GM18520 (cell line): ENCODE data around the gene STARD13.

Experiments
- ATAC-seq: cut with Tn5 transposase; IDR thresholded peaks from one replicate; pipeline ENCODE4 v1.9.1; 2021; ENCODE audit not compliant: unreplicated experiment

The STARD13 gene

GRCh38 chr13:33101835-33102234, 183.7 kb downstream of the STARD13 start:
- ATAC-seq: no peak

GRCh38 chr13:33100886-33101285, 184.7 kb downstream of the STARD13 start:
- no peak for ATAC-seq

GRCh38 chr13:33099860-33100259, 185.7 kb downstream of the STARD13 start:
- no peak for ATAC-seq

- no peak for ATAC-seq
Measured at GRCh38 chr13:33096886-33097605, 188.5 kb downstream of the STARD13 start.

- no peak for ATAC-seq
Measured at GRCh38 chr13:33092073-33092987, 193.2 kb downstream of the STARD13 start.

DNA sequence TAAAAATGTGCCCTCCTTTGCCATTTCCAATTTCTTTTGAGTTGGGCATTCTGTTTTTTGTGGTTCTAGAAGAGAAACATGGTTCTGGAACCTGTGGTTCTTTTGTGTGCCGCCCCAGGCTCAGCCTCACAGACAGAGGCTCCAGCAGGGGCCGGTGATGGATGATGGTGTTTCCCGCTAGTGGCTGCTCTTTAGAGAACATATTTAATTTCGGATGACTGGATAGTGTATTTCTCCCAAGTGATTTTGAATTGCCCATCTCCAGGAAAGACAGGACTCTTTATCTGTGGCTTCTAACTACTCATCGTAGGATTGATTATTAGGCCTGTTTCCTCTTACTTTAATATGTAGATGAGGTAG, 194.2 kb downstream of the STARD13 start:
- ATAC-seq: no peak

DNA sequence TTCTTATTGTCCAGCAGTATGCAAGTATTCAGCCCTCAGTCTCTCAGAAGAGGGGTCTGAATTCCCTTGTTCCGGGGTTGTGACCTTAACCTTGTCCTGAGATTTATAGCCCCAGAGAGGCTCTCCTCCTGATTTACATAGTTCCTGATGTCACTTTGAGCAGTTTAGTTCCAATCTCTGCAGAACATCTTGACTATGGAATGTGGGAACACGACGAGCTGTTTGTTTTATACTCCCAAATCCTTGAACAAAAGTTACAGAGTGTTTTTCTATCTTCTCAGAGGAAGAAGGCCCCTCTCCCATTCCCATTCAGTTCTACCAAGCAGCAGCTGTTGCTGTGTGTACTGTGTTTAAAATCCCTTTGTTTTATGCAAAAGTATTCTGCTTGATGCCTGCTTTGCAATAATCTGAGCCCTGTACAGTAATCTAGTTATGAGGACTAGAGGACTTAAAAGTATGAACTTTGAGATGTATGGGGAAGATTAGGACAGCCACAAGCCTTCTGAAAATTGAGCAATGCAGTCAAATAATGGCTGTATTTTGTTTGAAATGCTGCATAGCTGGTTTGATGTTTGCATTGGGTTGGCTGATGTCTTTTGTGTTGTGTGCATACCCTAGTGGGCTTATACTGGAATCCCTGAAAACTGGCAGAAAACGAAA, 194.7 kb downstream of the STARD13 start:
- ATAC-seq: no peak

- no peak for ATAC-seq
Measured at GRCh38 chr13:33089311-33089710, 196.2 kb downstream of the STARD13 start.

DNA sequence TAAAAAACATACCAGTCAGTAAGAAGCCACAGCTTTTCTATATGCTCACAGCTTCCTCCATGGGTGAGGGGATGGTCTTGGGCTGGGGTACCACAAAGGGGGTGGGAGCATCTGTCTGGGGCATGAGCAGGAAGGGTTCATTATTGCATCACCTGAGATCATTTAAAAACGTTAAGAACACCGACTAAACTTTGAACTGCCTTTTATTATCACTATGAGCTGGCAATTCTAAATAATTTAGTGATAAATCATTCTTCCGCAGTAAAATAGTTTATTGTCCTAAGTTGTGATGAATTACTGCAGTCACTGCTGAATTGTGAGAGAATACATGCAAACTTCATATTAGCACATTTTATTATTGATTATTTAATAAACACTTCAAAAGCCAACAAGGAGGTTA, 197.8 kb downstream of the STARD13 start:
- no peak for ATAC-seq

- ATAC-seq: no peak
Measured at GRCh38 chr13:33087091-33087490, 198.5 kb downstream of the STARD13 start.

DNA sequence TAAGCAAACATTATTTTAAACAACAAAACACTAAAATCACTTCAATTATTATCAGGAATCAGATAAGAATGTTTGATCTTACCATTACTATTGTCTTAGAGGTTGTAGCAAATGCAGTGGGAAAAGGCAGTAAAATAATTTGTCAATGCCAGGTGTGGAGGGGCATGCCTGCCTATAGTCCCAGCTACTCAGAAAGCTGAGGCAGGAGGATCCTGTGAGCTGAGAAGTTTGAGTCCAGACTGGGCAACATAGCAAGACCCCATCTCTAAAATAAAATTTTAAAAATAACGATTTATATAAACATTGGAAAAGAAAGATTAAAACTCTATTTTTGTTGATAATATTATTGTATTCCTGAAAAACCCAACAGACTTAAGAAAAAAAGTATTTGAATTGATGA, 202.5 kb downstream of the STARD13 start:
- ATAC-seq: no peak

- ATAC-seq: no peak
Measured at GRCh38 chr13:33081666-33082065, 203.9 kb downstream of the STARD13 start.

DNA sequence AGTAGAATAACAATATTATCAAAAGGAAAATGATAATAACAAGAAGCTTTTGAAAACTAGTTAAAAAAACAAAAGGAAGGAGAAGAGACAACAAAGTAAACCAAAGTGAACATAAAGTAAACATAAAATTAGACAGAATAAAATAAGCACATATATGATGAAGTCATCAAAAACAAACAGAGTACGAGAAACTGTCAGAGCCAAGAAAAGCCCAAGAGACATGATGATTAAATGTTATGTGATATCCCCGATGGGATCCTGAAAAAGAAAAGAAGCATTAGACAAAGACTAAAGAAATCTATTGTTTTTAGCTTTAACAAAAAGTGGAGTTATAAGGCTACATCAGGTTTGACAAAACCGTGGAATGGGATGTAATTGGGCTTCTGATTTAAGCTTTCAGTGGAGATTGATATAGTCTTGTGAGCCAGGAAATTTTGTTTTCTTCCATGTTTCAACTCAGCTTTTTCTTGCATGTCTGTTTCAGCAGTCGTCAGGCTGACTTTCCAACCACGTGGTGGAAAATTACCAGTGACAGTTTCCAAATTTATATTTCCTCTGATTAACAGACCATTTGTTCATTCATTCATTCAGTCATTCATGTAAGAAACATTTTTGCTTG, 204.5 kb downstream of the STARD13 start:
- ATAC-seq: no peak

GRCh38 chr13:33079960-33080359, 205.6 kb downstream of the STARD13 start:
- no peak for ATAC-seq

DNA sequence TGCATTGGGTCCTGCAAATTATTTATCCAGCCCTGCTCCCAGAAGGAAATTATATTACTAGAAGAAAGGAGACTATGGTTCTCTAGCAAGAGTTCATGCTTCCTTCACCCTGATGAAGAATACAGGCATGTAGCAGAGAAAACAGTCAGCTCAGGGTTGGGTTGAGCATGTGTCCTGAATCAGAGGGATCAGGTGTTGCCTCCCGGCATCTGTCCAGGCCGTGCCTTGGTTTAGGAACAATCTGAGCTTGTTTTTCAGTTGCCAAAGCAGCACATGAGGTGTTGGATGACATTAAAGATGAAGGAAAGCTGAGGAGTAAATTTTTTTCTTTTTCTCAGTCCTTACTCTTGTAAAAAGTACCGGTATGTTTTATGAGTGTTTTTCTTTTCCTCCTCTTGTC, 207.3 kb downstream of the STARD13 start:
- ATAC-seq: no peak

DNA sequence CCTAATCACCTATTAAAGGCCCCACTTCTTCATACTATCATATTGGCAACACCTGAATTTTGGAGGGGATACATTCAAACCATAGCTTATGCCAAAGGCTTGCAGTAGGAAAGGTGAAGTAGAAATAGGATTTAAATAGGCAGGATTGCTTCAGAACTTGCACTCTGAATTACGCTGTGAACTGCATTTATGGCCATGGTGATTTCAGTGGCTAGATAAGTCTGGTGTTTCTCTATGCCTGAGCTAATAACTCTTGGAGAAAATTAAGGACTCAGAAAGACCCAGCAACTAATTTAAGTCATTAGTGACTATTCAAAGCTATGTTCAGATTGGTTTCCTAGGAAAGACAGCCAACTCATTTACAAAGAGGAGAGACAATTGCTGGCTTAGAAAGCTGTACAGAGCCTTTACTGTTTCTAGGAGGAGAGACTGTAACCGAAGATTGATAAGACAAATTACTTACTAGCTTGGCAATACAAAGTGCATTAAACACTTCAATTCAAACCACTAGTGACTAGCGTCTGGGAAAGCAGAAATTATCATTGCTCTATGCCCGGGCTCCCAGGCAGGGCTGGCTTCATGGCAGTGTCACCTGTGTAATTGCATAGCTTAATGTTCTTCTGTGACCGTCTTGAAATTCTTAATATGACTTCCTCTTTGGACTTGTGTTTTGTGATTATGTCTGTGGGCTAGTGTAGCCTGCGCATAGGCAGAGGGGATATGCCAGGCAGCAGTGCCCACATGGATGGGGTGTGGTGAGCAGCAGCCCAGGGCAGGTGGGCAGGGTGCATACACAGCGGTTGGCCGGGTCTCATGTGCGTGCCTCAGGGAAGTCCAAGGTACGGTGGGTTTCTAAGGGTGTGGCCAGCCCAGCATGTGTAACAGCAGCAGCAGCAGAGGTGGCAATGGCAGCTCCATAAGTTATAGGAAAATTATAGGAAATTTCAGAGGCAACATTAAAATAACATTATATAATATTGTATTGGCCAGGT, 209.3 kb downstream of the STARD13 start:
- no peak for ATAC-seq

DNA sequence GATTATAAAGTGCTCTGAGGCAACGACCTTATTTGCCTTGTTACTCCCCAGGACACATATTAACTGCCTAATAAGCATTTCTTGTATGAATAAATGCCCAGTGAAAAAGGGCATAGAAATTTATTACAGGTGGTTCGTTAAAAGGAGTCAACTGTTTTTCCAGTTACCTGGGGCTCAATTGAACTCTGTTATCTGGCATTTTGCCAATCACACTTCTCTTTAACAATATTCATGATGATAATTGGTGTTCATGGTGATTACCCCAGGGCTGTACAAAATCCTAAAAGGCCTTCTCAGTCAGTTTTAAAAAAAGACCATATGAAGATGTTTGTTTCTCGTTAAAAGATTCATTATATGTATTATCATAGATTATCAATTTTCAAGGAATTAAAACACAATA, 212.2 kb downstream of the STARD13 start:
- no peak for ATAC-seq

DNA sequence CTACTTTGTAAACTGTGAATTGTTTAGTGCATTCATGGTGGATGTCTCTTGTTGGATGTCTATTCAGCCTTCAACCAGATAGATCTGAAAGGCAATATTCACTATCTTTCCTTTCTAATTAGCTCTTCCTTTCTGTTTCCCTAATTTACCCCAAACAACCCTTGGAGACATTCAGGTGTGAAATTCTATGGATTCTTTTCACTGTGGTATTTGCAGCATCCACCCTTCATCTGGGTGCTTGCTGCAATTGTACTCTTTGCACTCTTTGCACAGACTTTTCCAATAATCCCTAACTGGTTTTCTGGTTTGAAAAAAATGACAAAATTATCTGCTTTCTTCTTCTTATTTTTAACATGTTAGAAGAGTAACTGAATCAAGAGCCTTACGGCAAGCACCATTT, 212.8 kb downstream of the STARD13 start:
- ATAC-seq: no peak

DNA sequence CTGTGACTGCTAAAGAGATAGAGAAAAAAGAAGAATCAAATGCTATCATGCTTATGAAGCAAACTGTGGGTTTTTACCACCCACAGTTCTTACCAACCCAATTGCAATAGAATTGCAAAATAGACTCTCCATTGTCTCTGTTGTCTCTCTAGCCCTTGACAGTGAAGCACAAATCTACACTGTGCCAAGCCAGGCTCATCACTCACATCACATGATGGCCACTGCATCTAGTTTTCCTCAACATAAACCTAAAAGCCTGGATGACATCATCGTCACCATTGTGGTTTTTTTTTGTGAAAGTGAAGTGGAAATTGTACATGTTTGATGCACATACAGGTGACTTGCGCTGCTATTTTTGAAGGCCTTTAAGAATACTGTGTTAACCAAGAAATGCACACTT, 213.3 kb downstream of the STARD13 start:
- no peak for ATAC-seq

DNA sequence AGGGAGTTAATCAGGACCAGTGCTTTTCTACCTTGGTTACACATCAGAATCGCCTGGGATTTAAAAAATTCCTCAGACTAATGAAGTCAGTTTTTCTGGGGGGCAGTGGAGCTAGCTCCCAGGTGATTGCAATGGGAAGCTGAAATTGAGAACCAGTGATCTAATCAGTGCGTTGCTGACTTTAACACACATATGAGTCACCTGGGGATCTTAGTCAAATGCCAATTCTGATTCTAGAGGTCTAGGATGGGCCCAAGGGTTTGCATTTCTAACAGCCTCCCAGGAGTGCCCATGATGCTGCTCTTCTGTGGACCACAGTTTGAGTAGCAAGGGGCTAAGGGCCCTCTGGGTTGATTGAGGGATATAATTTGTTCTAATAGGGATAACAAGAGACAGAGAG, 214.8 kb downstream of the STARD13 start:
- no peak for ATAC-seq
